ENCODE measurements around the gene RPS21.

RPS21 gene

DNA sequence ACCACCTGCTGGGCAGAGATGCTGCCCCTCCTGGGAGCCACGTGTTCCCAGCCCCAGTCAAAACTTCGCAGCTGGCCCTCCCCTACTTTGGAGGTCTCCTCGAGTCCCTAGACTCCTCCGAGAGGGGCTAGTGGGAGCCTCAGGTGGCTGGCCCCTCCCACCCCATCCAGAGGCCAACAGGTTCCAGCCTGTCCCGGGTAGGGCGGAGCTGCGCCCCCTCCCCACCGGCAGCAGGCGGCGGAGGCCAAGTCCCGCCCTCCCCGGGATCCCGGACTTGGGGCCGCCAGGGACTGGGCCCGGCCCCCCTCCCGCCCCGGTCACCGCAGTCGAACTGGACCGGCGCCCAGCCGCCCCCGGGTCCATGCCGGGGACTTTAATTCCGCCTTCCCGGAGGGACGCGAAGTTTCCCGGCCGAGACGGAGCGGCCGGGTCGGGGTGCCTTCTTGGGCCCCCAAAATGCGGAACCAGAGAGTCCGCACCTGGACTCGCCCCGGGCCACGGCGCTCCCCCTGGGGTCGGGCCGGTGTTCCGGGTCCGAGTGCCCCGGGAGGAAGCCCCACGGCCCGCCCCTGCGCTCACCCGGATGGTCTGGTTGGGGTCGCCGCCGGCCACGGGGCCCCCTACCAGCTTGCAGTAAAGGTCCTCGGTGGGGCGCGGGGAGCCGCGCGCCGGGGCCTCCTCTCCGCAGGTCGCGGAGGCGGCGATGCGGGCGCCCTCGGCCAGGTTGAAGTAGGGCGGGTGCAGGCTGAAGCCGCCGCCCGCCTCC is 20.4 kb upstream of the RPS21 start:
- no peak for ATAC-seq
- no peak for TF ChIP-seq PPARA (CRISPR knock-in tag; IDR thresholded peaks at IDR 0.05; ENCODE audit: borderline replicate concordance)
- TF ChIP-seq ZNF8 (CRISPR knock-in tag; IDR thresholded peaks at IDR 0.05) = no peak
- TF ChIP-seq CSDC2 (CRISPR knock-in tag; IDR thresholded peaks at IDR 0.05) = no peak
- TF ChIP-seq RARB (CRISPR knock-in tag; IDR thresholded peaks at IDR 0.05) = no peak
- TF ChIP-seq, protein P1, sequence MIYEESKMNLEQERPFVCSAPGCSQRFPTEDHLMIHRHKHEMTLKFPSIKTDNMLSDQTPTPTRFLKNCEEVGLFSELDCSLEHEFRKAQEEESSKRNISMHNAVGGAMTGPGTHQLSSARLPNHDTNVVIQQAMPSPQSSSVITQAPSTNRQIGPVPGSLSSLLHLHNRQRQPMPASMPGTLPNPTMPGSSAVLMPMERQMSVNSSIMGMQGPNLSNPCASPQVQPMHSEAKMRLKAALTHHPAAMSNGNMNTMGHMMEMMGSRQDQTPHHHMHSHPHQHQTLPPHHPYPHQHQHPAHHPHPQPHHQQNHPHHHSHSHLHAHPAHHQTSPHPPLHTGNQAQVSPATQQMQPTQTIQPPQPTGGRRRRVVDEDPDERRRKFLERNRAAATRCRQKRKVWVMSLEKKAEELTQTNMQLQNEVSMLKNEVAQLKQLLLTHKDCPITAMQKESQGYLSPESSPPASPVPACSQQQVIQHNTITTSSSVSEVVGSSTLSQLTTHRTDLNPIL (CRISPR knock-in tag; IDR thresholded peaks at IDR 0.05; ENCODE audit: low read depth) = no peak
- no peak for TF ChIP-seq TOX (CRISPR knock-in tag; IDR thresholded peaks at IDR 0.05; ENCODE audit: borderline replicate concordance)

- ATAC-seq = peak; percentile 21
- TF ChIP-seq, protein P2, sequence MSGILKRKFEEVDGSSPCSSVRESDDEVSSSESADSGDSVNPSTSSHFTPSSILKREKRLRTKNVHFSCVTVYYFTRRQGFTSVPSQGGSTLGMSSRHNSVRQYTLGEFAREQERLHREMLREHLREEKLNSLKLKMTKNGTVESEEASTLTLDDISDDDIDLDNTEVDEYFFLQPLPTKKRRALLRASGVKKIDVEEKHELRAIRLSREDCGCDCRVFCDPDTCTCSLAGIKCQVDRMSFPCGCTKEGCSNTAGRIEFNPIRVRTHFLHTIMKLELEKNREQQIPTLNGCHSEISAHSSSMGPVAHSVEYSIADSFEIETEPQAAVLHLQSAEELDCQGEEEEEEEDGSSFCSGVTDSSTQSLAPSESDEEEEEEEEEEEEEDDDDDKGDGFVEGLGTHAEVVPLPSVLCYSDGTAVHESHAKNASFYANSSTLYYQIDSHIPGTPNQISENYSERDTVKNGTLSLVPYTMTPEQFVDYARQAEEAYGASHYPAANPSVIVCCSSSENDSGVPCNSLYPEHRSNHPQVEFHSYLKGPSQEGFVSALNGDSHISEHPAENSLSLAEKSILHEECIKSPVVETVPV (CRISPR knock-in tag; IDR thresholded peaks at IDR 0.05) = no peak
- no peak for TF ChIP-seq SNAI2 (CRISPR knock-in tag; IDR thresholded peaks at IDR 0.05)
- no peak for TF ChIP-seq ZNF70 (CRISPR knock-in tag; IDR thresholded peaks at IDR 0.05)
- TF ChIP-seq TSHZ2 (CRISPR knock-in tag; IDR thresholded peaks at IDR 0.05) = no peak
- TF ChIP-seq ARNTL (CRISPR knock-in tag; IDR thresholded peaks at IDR 0.05; ENCODE audit: borderline replicate concordance, low read depth) = no peak
Measured at GRCh38 chr20:62367136-62367632, 19.7 kb upstream of the RPS21 start, which contains the start of gene LAMA5. TSS of gene LAMA5 (minus strand) at chr20:62367312. CDS start at chr20:62367245, 67 bp downstream.

- TF ChIP-seq OSR1 (CRISPR knock-in tag; IDR thresholded peaks at IDR 0.05) (no peak), BACH2 (CRISPR knock-in tag; IDR thresholded peaks at IDR 0.05; ENCODE audit: borderline replicate concordance) (no peak), SNAI2 (CRISPR knock-in tag; IDR thresholded peaks at IDR 0.05) (peak; percentile 43; the same call in 1 of the 2 replicates), ESRRG (CRISPR knock-in tag; IDR thresholded peaks at IDR 0.05) (no peak), CSDC2 (CRISPR knock-in tag; IDR thresholded peaks at IDR 0.05) (no peak), TOX (CRISPR knock-in tag; IDR thresholded peaks at IDR 0.05; ENCODE audit: borderline replicate concordance) (no peak)
- TF ChIP-seq, protein P3, sequence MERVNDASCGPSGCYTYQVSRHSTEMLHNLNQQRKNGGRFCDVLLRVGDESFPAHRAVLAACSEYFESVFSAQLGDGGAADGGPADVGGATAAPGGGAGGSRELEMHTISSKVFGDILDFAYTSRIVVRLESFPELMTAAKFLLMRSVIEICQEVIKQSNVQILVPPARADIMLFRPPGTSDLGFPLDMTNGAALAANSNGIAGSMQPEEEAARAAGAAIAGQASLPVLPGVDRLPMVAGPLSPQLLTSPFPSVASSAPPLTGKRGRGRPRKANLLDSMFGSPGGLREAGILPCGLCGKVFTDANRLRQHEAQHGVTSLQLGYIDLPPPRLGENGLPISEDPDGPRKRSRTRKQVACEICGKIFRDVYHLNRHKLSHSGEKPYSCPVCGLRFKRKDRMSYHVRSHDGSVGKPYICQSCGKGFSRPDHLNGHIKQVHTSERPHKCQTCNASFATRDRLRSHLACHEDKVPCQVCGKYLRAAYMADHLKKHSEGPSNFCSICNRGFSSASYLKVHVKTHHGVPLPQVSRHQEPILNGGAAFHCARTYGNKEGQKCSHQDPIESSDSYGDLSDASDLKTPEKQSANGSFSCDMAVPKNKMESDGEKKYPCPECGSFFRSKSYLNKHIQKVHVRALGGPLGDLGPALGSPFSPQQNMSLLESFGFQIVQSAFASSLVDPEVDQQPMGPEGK (CRISPR knock-in tag; IDR thresholded peaks at IDR 0.05; ENCODE audit: borderline replicate concordance) = no peak
- peak; percentile 14 for ATAC-seq
Measured at GRCh38 chr20:62367633-62368391, 19.1 kb upstream of the RPS21 start.

DNA sequence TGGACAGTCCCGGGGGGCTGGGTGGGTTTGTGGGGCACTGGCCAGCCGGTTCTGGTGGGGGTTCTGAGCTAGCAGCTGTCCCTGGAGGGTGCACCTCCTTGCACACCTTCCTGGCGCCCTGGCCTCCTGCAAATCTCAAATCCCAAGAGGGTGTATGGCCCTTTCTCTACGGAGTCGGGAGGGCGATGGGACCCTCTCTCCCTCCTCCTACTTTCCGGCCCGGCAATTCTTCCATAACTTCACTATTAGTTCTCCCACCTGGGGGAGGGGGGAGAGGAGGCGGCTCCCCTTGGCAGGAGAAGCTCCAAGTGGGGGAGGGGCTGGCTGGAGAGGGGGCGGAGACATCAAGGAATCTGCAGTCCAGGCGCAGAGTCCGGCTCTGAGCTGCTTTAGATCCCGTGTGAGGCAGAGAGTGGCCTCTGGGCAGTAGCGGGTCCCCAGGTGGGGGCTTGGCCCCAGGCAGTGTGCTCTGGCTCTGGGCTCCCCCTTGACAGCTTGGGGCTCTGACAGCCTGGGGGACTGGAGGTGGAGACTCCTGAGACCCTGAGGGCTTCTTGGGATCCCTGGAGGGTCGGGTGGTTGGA is 18.4 kb upstream of the RPS21 start:
- ATAC-seq = peak; percentile 29
- TF ChIP-seq ZNF565 (CRISPR knock-in tag; conservative IDR thresholded peaks at IDR 0.05; ENCODE audit: low read depth) (no peak), PPARA (CRISPR knock-in tag; IDR thresholded peaks at IDR 0.05; ENCODE audit: borderline replicate concordance) (no peak), ARNTL (CRISPR knock-in tag; IDR thresholded peaks at IDR 0.05; ENCODE audit: borderline replicate concordance, low read depth) (no peak), ZFP30 (CRISPR knock-in tag; IDR thresholded peaks at IDR 0.05) (no peak), RARB (CRISPR knock-in tag; IDR thresholded peaks at IDR 0.05) (no peak), TCF4 (CRISPR knock-in tag; IDR thresholded peaks at IDR 0.05; ENCODE audit: borderline replicate concordance) (no peak), OSR1 (CRISPR knock-in tag; IDR thresholded peaks at IDR 0.05) (no peak), ZC3H10 (CRISPR knock-in tag; IDR thresholded peaks at IDR 0.05) (no peak), POU6F1 (CRISPR knock-in tag; IDR thresholded peaks at IDR 0.05; ENCODE audit: borderline replicate concordance, low read depth) (no peak)
- TF ChIP-seq, protein P2 (CRISPR knock-in tag; IDR thresholded peaks at IDR 0.05) = no peak

All from SK-N-SH treated with all-trans-retinoic acid at 6 μM for 48 hours (cell line).